GM18519 (cell line): ENCODE measurements around the gene GNG7.
"Not testable (repeated sequence)": the region's sequence is repeated elsewhere in the genome, so short reads cannot be mapped to it uniquely, and the experiment has no call there.

Experiments
- ATAC-seq: cut with Tn5 transposase; IDR thresholded peaks from one replicate; pipeline ENCODE4 v1.9.1; 2021; ENCODE audit warnings: mild to moderate bottlenecking, moderate library complexity; ENCODE audit not compliant: unreplicated experiment, low FRiP score

Gene GNG7

GRCh38 chr19:2627855-2628254, 74.6 kb downstream of the GNG7 start:
- ATAC-seq, result no peak

DNA sequence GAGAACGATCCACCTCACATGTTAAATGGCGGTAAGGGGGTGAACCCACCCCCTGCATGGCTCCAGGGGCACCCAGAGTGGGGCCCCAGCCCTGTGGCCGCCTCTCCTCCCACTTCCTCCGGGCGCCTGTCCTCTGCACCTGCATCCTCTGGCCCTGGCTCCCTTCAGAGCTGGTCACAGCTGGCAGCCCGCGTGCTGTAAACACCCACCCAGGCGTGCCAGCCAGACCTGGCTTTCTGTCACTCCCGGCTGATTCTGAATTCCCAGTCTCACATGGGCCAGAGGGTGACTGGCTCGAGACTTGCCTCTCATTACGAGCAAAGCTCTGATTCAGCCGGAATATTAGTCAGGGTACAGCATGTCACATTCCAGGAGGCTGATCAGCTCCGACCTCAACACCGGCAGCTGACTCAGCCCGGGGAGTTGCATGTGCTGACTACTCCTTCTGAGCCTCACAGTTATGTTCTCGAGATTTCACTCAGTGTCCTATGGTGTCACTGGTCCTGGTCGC, 75.1 kb downstream of the GNG7 start:
- ATAC-seq, result no peak

DNA sequence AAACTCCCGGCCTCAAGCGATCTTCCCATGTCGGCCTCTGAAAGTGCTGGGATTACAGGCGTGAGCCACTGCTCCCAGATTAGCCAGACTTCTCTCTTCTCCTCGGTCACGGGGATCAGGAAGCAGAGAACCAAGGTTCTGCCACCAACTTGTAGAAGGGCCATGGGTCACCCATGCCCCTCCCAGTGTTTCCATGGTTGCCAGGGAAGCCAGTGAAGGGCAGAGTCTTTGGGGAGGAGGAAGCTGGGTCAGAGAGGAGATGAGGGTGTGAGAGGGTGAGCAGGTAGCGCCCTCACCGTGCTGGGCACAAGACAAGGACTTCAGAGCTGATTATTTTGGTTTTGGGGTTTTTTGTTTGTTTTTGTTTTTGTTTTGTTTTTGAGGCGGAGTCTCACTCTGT, 77.1 kb downstream of the GNG7 start:
- ATAC-seq, result no peak

DNA sequence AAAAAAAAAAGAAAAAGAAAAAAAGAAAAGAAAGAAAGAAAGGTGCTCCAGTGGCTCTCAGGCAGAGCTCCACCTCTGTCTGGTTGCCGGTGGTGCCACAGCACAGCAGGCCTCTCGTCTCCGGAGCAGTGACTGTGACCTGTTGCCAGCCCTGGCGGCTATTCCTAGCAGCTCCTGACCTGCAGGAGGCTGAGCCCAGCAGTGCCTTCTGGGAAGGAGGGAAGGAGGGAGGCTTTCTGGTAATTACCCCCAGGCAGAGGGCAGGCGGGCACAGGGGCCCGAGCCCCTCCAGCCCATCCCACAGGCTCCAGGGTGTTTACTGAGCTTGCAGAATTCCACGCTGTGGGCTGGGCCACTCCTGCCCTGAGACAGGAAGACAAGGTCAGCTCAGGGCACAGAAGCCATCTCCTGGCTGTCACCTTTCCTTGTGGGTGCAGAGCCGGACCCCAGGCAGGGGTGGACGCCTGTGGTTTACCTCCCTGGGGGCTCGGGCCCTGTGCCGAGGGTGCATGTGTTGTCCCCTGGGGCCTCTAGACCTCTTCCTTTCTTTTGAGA, 77.9 kb downstream of the GNG7 start:
- ATAC-seq, result no peak

DNA sequence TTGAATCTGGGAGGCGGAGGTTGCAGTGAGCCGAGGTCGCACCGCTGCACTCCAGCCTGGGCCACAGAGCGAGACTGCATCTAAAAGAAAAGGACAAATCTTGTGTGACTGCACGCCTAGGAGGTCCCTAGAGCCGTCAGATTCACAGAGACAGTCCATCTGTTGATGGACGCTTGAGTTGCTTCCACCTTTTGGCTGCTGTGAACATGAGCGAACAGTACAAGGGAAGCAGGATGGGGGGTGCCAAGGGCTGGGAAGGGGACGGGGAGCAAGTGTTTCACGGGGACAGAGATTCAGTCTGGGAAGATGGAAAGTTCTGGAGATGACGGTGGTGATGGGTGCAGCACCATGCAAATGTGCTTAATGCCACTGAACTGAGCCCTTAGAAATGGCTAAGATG, 78.7 kb downstream of the GNG7 start:
- no peak for ATAC-seq

DNA sequence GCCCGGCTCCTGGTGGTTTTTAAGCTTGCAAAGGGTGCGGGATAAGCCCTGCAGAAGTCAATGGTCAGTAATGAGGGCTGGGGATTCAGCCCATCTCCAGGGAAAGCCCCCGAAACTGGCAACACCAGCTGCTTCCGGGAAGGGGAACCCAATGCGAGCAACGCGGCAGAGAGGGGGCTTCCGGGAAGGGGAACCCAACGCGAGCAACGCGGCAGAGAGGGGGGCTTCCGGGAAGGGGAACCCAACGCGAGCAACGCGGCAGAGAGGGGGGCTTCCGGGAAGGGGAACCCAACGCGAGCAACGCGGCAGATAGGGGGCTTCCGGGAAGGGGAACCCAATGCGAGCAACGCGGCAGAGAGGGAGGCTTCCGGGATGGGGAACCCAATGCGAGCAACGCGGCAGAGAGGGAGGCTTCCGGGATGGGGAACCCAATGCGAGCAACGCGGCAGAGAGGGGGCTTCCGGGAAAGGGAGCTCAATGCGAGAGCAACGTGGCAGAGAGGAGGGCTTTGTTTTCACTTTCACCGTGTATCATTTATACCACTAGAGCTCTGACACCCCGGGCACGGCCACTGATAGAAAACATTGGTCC, 80.0 kb downstream of the GNG7 start:
- not testable (repeated sequence) for ATAC-seq

DNA sequence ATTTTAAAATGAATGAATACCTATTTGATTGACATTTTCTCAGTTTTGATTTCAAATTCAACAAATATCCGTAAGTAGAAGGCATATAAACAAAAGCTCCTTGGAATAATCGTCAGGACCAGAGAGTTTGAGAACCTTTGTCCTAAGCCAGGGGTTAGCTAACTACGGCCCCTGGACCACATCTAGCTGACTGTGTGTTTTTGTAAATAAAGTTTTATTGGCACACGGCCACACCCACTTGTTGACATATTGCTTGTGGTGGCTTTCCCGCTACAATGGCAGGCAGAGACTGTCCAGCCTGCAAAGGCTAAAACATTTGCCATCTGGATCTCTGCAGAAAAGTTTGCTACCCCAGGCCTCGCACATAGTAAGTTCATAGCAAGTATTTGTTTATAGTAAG, 83.4 kb downstream of the GNG7 start:
- ATAC-seq, result no peak

GRCh38 chr19:2618611-2619010, 83.9 kb downstream of the GNG7 start:
- no peak for ATAC-seq

- ATAC-seq, result no peak
Observed at GRCh38 chr19:2617393-2618165, 84.9 kb downstream of the GNG7 start.

- no peak for ATAC-seq
Observed at GRCh38 chr19:2616741-2617392, 85.6 kb downstream of the GNG7 start.

DNA sequence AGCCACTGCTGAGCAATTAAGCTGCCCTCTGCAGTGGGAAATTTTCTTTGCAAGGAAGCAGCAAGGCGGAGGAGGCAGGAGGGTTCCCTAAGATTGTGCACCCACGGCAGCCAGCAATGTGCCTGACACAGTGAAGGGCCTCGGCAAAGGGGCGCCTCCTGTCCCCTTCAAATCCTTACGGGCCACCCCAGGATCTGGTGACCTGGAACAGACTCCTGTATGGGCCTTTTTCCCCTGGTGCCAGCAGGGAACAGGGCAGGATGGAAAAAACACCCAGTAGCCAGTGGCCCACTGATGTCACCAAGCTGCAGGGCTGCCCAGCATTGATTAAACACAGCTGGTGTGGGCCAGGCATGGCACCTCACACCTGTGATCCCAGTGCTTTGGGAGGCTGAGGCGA, 86.7 kb downstream of the GNG7 start:
- no peak for ATAC-seq

GRCh38 chr19:2613507-2614295, 88.8 kb downstream of the GNG7 start:
- no peak for ATAC-seq

DNA sequence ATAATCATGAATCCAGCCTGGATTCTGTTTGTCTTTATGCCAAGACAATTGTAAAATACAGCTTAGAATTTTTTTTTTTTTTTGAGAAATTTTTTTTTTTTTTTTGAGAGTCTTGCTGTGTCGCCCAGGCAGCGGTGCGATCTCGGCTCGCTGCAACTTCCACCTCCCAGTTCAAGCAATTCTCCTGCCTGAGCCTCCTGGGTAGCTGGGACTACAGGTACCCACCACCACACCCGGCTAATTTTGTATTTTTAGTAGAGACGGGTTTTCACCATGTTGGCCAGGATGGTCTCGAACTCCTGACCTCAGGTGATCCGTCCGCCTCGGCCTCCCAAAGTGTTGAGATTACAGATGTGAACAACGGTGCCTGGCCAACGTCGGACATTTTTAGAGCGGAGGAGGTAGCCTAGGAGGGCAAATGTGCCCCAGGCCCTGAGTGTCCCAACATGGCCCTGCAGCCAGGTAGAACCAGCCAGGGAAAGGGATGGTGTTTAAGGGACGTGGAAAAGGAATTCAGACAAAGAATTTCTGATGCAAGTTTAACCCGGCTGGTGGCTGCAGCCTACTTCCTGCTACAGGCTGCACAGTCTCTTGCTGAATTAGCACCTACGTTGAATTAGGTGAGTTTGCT, 89.8 kb downstream of the GNG7 start:
- ATAC-seq, result no peak

DNA sequence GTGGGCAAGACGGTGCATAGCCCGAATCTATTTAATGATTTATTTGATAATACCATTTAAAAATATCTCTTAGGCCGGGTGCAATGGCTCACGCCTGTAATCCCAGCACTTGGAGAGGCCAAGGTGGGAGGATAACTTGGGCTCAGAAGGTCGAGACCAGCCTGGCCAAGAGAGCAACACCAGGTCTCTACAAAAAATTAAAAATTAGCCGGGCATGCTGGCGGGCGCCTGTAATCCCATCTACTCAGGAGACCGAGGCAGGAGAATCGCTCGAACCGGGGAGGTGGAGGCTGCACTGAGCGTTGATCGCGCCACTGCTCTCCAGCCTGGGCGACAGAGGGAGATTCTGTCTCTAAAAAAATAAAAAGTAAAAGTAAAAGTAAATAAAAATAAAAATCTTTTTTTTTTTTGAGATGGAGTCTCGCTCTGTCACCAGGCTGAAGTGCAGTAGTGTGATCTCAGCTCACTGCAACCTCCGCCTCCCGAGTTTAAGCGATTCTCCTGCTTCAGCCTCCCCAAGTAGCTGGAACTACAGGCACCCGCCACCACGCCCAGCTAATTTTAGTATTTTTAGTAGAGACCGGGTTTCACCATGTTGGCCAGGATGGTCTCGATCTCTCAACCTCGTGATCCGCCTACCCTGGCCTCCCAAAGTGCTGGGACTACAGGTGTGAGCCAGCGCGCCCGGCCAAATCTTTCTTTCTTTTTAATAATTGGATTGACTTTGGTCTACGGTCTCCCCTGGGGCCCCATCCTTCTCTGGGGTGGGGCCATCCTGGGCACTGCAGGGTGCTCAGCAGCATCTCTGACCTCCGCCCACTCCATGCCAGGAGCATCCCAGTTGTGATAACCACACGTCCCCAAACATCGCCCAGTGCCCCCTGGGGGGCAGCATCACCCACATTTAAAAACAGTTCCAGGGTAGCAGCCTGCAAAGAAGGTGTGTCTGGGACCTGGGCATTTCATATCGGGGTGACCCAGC, 90.7 kb downstream of the GNG7 start:
- no peak for ATAC-seq

- ATAC-seq, result no peak
Observed at GRCh38 chr19:2610637-2611482, 91.6 kb downstream of the GNG7 start.

DNA sequence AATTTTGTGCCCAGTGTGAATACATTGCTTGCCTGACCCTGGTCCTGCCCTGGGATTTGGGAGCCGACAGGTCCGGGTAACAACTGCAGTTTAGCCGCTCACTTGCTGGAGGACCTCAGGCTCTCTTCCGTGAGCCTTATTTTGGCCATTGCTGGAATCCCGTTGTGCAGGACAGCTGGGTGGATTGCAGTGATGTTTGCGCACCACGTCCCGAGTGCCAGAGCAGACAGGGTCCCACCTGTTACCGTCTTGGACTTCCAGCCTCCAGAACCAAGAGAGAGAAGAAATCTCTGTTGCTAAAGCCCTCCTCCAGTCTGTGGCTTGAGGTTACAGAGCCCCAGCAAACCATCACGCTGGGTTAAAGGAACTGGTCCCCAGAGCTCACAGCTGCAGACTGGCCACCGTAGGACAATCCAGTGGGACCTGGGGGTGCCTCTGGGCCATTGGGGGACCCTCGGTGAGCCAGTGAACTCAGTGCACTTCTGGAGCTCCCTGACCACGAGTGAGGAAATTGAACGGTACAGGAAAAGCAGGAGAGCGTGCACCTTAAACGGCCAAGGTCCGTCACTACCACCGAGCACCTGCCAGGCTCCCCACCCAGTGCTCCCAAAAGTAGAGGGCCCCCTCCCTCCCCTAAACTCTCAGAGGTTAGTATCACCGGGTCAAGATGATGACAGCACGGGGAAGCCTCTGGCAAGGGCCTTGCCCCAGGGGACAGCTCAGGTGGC, 92.9 kb downstream of the GNG7 start:
- ATAC-seq, result no peak

DNA sequence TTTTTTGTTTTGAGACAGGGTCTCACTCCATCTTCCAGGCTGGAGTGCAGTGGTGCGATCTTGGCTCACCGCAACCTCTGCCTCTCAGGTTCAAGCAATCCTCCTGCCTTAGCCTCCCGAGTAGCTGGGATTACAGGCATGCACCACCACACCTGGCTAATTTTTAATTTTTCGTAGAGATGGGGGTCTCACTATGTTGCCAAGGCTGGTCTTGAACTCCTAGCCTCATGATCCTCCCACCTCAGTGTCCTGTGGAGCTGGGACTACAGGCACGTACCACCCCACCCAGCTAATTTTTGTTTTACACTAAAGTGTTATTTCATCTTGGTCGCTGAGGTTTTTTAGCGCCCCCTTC, 93.5 kb downstream of the GNG7 start:
- not testable (repeated sequence) for ATAC-seq

DNA sequence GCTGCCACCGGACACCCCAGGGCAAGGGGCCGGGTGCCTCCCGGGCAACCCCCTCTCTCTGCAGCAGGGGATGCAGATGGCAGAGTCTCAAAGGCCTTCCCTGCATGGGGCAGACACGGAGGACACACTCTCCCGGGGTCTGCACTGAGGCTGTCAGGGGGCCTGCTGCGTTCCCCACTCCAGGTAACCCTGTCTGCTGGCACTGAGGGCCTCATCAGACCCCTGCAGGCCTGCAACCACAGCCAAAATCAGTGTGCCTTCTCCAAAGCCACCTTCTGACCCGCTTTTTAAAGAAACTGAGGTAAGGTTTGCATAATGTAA, 93.9 kb downstream of the GNG7 start:
- no peak for ATAC-seq
